ENCODE data around the gene POGK.

Gene POGK

GRCh38 chr1:166905136-166905535 lies 65.9 kb downstream of the POGK start:
- DNase-seq, result no peak

GRCh38 chr1:166905900-166906299 lies 66.6 kb downstream of the POGK start:
- DNase-seq, result no peak
